ENCODE measurements around the gene PLA2G6. TPM values are rescaled to one million over a fixed set of nuclear protein-coding genes. Genes with fewer than 3 reads are reported as not detected.

The PLA2G6 gene
- total and polyA plus RNA-seq, 2 of the 8 experiments (the other 6 are each of a cell fraction or from before 2014, with no cell fraction given): 13.2 to 21.0 TPM

- no peak for TF ChIP-seq CHD7 (IDR thresholded peaks at IDR 0.05; ENCODE audit: insufficient replicate concordance, low read length)
- TF ChIP-seq JUN (IDR thresholded peaks at IDR 0.05; ENCODE audit: low read depth, low read length): no peak
- TF ChIP-seq CTCF (IDR thresholded peaks at IDR 0.05; ENCODE audit: control extremely low read depth in 1 of 3, insufficient read depth in 1 of 3, low read depth in 1 of 3, low read length in 3 of 3): peak; percentile 44 to 68 (median 59)
Observed at GRCh38 chr22:38124236-38124974, 57.2 kb downstream of the PLA2G6 start (continued).
